ENCODE results near the gene TSPAN16. TPM values are rescaled to one million over a fixed set of nuclear protein-coding genes. Genes with fewer than 3 reads are reported as not detected.
A peak's percentile ranks its signal among the peaks of the same experiment; 100 is the strongest.

TSPAN16 gene
- not detected for total RNA-seq

GRCh38 chr19:11295665-11296245 is at the start of gene TSPAN16:
TSPAN16 (plus strand) TSS chr19:11296160; CDS start chr19:11296298, 138 bp downstream.
- Histone ChIP-seq H3K4me1 (no peaks in the 10 kb centered on the region), H3K4me3 (no peak within 1 kb of the TSS), H3K36me3 (no peaks in the 10 kb centered on the region), H3K27ac (peak within 1 kb of the TSS; percentile 33 to 73), H3K27me3 (no peaks in the 10 kb centered on the region), H3K9me3 (no peaks in the 10 kb centered on the region)
- intact Hi-C loops (cut with DNase I; ENCODE audit: low total_unique reads) = loop anchor here (10.0 kb wide), 2 partner anchors 59 to 209 kb away; partner anchors contain the start of genes PLPPR2 and ZNF653
- no peak for TF ChIP-seq CTCF (IDR thresholded peaks at IDR 0.05)
- TF ChIP-seq POLR2A (IDR thresholded peaks at IDR 0.05) = no peak
- peak in 1 of 2 donors; percentile 44 for DNase-seq

- H3K27me3 ChIP-seq = no peaks in the 10 kb centered on the region
- no peaks in the 10 kb centered on the region for H3K9me3 ChIP-seq
- intact Hi-C loops (cut with DNase I; ENCODE audit: low total_unique reads) = no loop called here
- TF ChIP-seq POLR2A (IDR thresholded peaks at IDR 0.05) (no peak), CTCF (IDR thresholded peaks at IDR 0.05) (no peak)
- no peaks in the 10 kb centered on the region for H3K4me1 ChIP-seq
- no peak overlapping the region for H3K4me3 ChIP-seq
- DNase-seq = no peak
- H3K36me3 ChIP-seq = no peaks in the 10 kb centered on the region
- peak overlapping the region; percentile 31 to 39 for H3K27ac ChIP-seq
These were observed 49.0 kb upstream of the TSPAN16 start for GRCh38 chr19:11246941-11247340.

- Histone ChIP-seq H3K4me1 (no peaks in the 10 kb centered on the region), H3K27ac (peak overlapping the region; percentile 31 to 39), H3K9me3 (no peaks in the 10 kb centered on the region), H3K36me3 (no peaks in the 10 kb centered on the region), H3K4me3 (no peak overlapping the region), H3K27me3 (no peaks in the 10 kb centered on the region)
- intact Hi-C loops (cut with DNase I; ENCODE audit: low total_unique reads) = no loop called here
- no peak for TF ChIP-seq POLR2A (IDR thresholded peaks at IDR 0.05)
- no peak for TF ChIP-seq CTCF (IDR thresholded peaks at IDR 0.05)
- peak; percentile 64 to 65 for DNase-seq
These were observed 48.6 kb upstream of the TSPAN16 start for GRCh38 chr19:11247391-11247790.

GRCh38 chr19:11247934-11248333 is 48.0 kb upstream of the TSPAN16 start:
- no peak overlapping the region for H3K4me3 ChIP-seq
- no peaks in the 10 kb centered on the region for H3K4me1 ChIP-seq
- intact Hi-C loops (cut with DNase I; ENCODE audit: low total_unique reads) = no loop called here
- no peaks in the 10 kb centered on the region for H3K27me3 ChIP-seq
- no peaks in the 10 kb centered on the region for H3K9me3 ChIP-seq
- TF ChIP-seq CTCF (IDR thresholded peaks at IDR 0.05) = no peak
- no peak for TF ChIP-seq POLR2A (IDR thresholded peaks at IDR 0.05)
- DNase-seq = no peak
- peak overlapping the region; percentile 31 to 39 for H3K27ac ChIP-seq
- H3K36me3 ChIP-seq = no peaks in the 10 kb centered on the region

- no peak for DNase-seq
- Histone ChIP-seq H3K9me3 (no peaks in the 10 kb centered on the region), H3K27ac (peak overlapping the region in 1 of 2 donors; percentile 39), H3K36me3 (no peaks in the 10 kb centered on the region), H3K27me3 (no peaks in the 10 kb centered on the region), H3K4me3 (no peak overlapping the region), H3K4me1 (no peaks in the 10 kb centered on the region)
- no peak for TF ChIP-seq POLR2A (IDR thresholded peaks at IDR 0.05)
- TF ChIP-seq CTCF (IDR thresholded peaks at IDR 0.05) = no peak
- intact Hi-C loops (cut with DNase I; ENCODE audit: low total_unique reads) = no loop called here
These were observed 47.1 kb upstream of the TSPAN16 start for GRCh38 chr19:11248852-11249251.
